SK-N-SH (cell line): ENCODE data around the gene SLC41A3. TPM values are rescaled to one million over a fixed set of nuclear protein-coding genes. Genes with fewer than 3 reads are reported as not detected.

Experiments used
- CTCF ChIA-PET: fragments of 300-600, 350-600 bp; formaldehyde crosslinking; extraction: SDS; loops from one replicate; lab custom pipeline; 2021; lab: Yijun Ruan, JAX
- POLR2A ChIA-PET: fragments of 350-600 bp; sonication (Branson Sonifier 250); formaldehyde crosslinking; extraction: SDS; loops from one replicate; lab custom pipeline; 2020; ENCODE audit warnings: antibody characterized with exemption, inconsistent platforms; lab: Yijun Ruan, JAX
- DNase-seq: peaks from one replicate; pipeline ENCODE4 v3.0.0; 2012
- H2AFZ ChIP-seq: fragments of 200-600 bp; sonication (generic); 2 replicates; pipeline ENCODE4 v1.8.1; 2016; ENCODE audit warnings: antibody characterized with exemption, mild to moderate bottlenecking, low read depth
- H3F3A ChIP-seq: fragments of 200-600 bp; sonication (generic); replicated peaks from 2 replicates; pipeline ENCODE3; 2016; ENCODE audit warnings: antibody characterized with exemption, mild to moderate bottlenecking; ENCODE audit not compliant: insufficient read depth
- H3K27ac ChIP-seq, 2 experiments: fragments of 200-500 bp in 1 of 2; fragments of 200-600 bp in 1 of 2; sonication (Bioruptor generic) in 1 of 2; sonication (generic), shearing (Covaris generic) in 1 of 2; 2 replicates each; pipeline versions ENCODE4 v1.5.1 to v1.6.1; 2014 to 2016; ENCODE audit warnings: low read depth in 2 of 2, inconsistent platforms in 1 of 2, low read length in 1 of 2, mild to moderate bottlenecking in 1 of 2, mixed read lengths in 1 of 2
- H3K27me3 ChIP-seq: fragments of 200-600 bp; sonication (generic), shearing (Covaris generic); 2 replicates; pipeline ENCODE4 v1.6.1; 2016; ENCODE audit warnings: mixed run types; ENCODE audit not compliant: insufficient read depth
- H3K36me3 ChIP-seq, 2 experiments: fragments of 200-500 bp in 1 of 2; fragments of 200-600 bp in 1 of 2; sonication (Bioruptor generic) in 1 of 2; sonication (generic) in 1 of 2; replicated peaks in 1 of 2; 2 replicates each; pipeline versions ENCODE3 to v1.5.1; 2014 to 2016; ENCODE audit warnings: low read length in 1 of 2, mild to moderate bottlenecking in 1 of 2; ENCODE audit not compliant: insufficient read depth in 2 of 2, control insufficient read depth in 1 of 2
- H3K4me1 ChIP-seq, 2 experiments: fragments of 200-500 bp in 1 of 2; fragments of 200-600 bp in 1 of 2; sonication (Bioruptor generic) in 1 of 2; sonication (generic), shearing (Covaris generic) in 1 of 2; 2 replicates each; pipeline versions ENCODE4 v1.5.1 to v1.6.1; 2014 to 2016; ENCODE audit warnings: low read depth in 1 of 2, low read length in 1 of 2, mixed run types in 1 of 2; ENCODE audit not compliant: insufficient read depth in 2 of 2, control insufficient read depth in 1 of 2
- H3K4me2 ChIP-seq: fragments of 200-600 bp; sonication (generic), shearing (Covaris generic); 2 replicates; pipeline ENCODE4 v1.6.1; 2017; ENCODE audit warnings: mixed run types
- H3K4me3 ChIP-seq, 2 experiments: fragments of 200-500 bp in 1 of 2; fragments of 200-600 bp in 1 of 2; sonication (Bioruptor generic) in 1 of 2; sonication (generic), shearing (Covaris generic) in 1 of 2; 2 replicates each; pipeline versions ENCODE4 v1.5.1 to v1.8.1; 2014 to 2016; ENCODE audit warnings: low read depth in 2 of 2, inconsistent platforms in 1 of 2, low read length in 1 of 2, mild to moderate bottlenecking in 1 of 2, mixed read lengths in 1 of 2, moderate library complexity in 1 of 2
- H3K79me2 ChIP-seq: fragments of 200-600 bp; sonication (generic); 2 replicates; pipeline ENCODE4 v1.8.1; 2017; ENCODE audit warnings: mild to moderate bottlenecking; ENCODE audit not compliant: insufficient read depth
- H3K9ac ChIP-seq: fragments of 200-600 bp; sonication (generic); 2 replicates; pipeline ENCODE4 v1.6.1; 2017; ENCODE audit warnings: mixed run types
- H3K9me2 ChIP-seq: fragments of 200-600 bp; sonication (generic); 2 replicates; pipeline ENCODE4 v1.6.1; 2017; ENCODE audit warnings: mixed run types
- H3K9me3 ChIP-seq: fragments of 200-600 bp; sonication (generic); 2 replicates; pipeline ENCODE4 v1.6.1; 2017; ENCODE audit warnings: mixed run types, mild to moderate bottlenecking, moderate library complexity
- H4K20me1 ChIP-seq: fragments of 200-600 bp; sonication (generic); 2 replicates; pipeline ENCODE4 v1.6.1; 2017; ENCODE audit warnings: mild to moderate bottlenecking, mixed run types; ENCODE audit not compliant: insufficient read depth
- ELF1 ChIP-seq: IDR thresholded peaks from 2 replicates; pipeline ENCODE4 v1.4.0; 2012
- EP300 ChIP-seq, 2 experiments: IDR thresholded peaks; 2 replicates each; pipeline versions ENCODE4 v1.4.0 to v1.6.1; 2012; ENCODE audit warnings: borderline replicate concordance in 1 of 2, low read depth in 1 of 2, low read length in 1 of 2
- FOSL2 ChIP-seq: IDR thresholded peaks from 2 replicates; pipeline ENCODE4 v1.4.0; 2012; ENCODE audit warnings: low read depth, mild to moderate bottlenecking, moderate library complexity, borderline replicate concordance
- GABPA ChIP-seq: IDR thresholded peaks from 2 replicates; pipeline ENCODE4 v1.4.0; 2012; ENCODE audit warnings: low read depth, mild to moderate bottlenecking
- JUND ChIP-seq: IDR thresholded peaks from 2 replicates; pipeline ENCODE4 v1.4.0; 2012
- MXI1 ChIP-seq: IDR thresholded peaks from 2 replicates; pipeline ENCODE4 v1.6.1; 2012; ENCODE audit warnings: mild to moderate bottlenecking, low read depth, low read length, improper control_type of control experiment
- NFIC ChIP-seq: IDR thresholded peaks from 2 replicates; pipeline ENCODE4 v1.4.0; 2012; ENCODE audit warnings: borderline replicate concordance
- POLR2AphosphoS5 ChIP-seq: IDR thresholded peaks from 2 replicates; pipeline ENCODE4 v1.6.1; 2012; ENCODE audit warnings: low read depth, low read length
- RAD21 ChIP-seq: IDR thresholded peaks from 2 replicates; pipeline ENCODE4 v1.6.1; 2012; ENCODE audit warnings: mild to moderate bottlenecking, low read length
- RCOR1 ChIP-seq: fragments of 150-350 bp; IDR thresholded peaks from 2 replicates; pipeline ENCODE4 v1.6.1; 2017; ENCODE audit warnings: antibody characterized with exemption, low read length
- REST ChIP-seq: IDR thresholded peaks from 2 replicates; pipeline ENCODE4 v1.6.1; 2012; ENCODE audit warnings: mild to moderate bottlenecking, low read depth, low read length, moderate library complexity
- RFX5 ChIP-seq: IDR thresholded peaks from 2 replicates; pipeline ENCODE4 v1.6.1; 2012; ENCODE audit warnings: mild to moderate bottlenecking, improper control_type of control experiment, low read length
- SIN3A ChIP-seq: IDR thresholded peaks from 2 replicates; pipeline ENCODE4 v1.6.1; 2012; ENCODE audit warnings: low read depth, mild to moderate bottlenecking, low read length, moderate library complexity, borderline replicate concordance
- TAF1 ChIP-seq: IDR thresholded peaks from 2 replicates; pipeline ENCODE4 v1.6.1; 2012; ENCODE audit warnings: low read depth, mild to moderate bottlenecking, low read length, moderate library complexity, borderline replicate concordance
- YY1 ChIP-seq: IDR thresholded peaks from 2 replicates; pipeline ENCODE4 v1.4.0; 2012; ENCODE audit warnings: low read depth, mild to moderate bottlenecking
- ZBTB33 ChIP-seq: IDR thresholded peaks from 2 replicates; pipeline ENCODE4 v1.4.0; 2012; ENCODE audit warnings: low read depth, borderline replicate concordance
- WGBS: methylation state at CpG from one replicate; pipeline ENCODE4 v1.1.6; 2017; ENCODE audit warnings: low lambda C conversion rate; 5-methylcytosine and 5-hydroxymethylcytosine counted together
- polyA plus RNA-seq, 3 experiments: library from polyadenylated mRNA; depleted of rRNA; stranded (reverse); fragments of >200 nt; gene quantifications; 2 replicates each; pipeline ENCODE4 v1.2.3, GENCODE V29; 2012
- TF ChIP-seq, protein P1 (sequence below): fragments of 150-350 bp; IDR thresholded peaks from 2 replicates; pipeline ENCODE4 v1.6.1; 2017; ENCODE audit warnings: antibody characterized with exemption, low read length, low read depth, borderline replicate concordance

Gene SLC41A3
- polyA plus RNA-seq, 1 of the 3 experiments (the other 2 are of a cell fraction) = 53.4 TPM

DNA sequence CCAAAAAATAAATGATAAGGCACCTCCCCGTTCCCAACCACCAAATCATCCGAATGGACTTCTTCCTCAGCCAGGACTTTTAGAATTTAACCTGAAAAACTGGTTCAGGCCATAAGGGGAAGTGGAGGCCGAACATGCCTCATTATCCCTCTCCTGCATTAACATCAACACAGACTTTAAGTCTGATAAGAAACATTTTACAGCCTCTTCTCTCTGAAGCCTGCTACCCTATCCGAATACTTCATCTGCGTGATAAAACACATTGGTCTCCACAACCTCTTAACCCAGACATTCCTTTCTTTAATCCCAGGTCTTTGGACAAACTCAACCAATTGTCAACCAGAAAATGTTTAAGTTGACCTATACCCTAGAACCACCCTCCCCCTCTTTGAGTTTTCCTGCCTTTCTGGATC, 850 bp upstream of the SLC41A3 start:
- WGBS = 75% methylated on average over 5 of the region's 5 CpGs
- H3K36me3 ChIP-seq = peaks cover 0 to 2% of the 10 kb centered on the region in 2 experiments
- H4K20me1 ChIP-seq = no peaks in the 10 kb centered on the region
- H3K4me3 ChIP-seq = peak overlapping the region; percentile 66 to 76; a peak in 3 of 4 replicates
- H3K4me1 ChIP-seq = peaks cover 0 to 15% of the 10 kb centered on the region in 2 experiments; a peak in 2 of 4 replicates
- no peak overlapping the region; a peak in 1 of 4 replicates for H3K27ac ChIP-seq
- peaks cover 4% of the 10 kb centered on the region; the same call in 1 of the 2 replicates for H3K79me2 ChIP-seq
- ChIA-PET POLR2A (no interaction called here), CTCF (interaction anchor here (0.6 to 1.4 kb wide), 5 partner anchors 8 to 113 kb away, joined by 3 to 5 read pairs (median 3); no protein-coding TSS in a partner anchor)
- DNase-seq = no peak
- no peak overlapping the region for H3K9ac ChIP-seq
- no peaks in the 10 kb centered on the region for H3K27me3 ChIP-seq
- H3K9me2 ChIP-seq = no peaks in the 10 kb centered on the region
- peaks cover 14% of the 10 kb centered on the region; the same call in 1 of the 2 replicates for H3K9me3 ChIP-seq
- no peaks in the 10 kb centered on the region for H3F3A ChIP-seq
- H2AFZ ChIP-seq = peak overlapping the region; percentile 75
- TF ChIP-seq GABPA (no peak), REST (no peak), FOSL2 (no peak), YY1 (no peak), TAF1 (no peak), MXI1 (no peak), SIN3A (no peak), RFX5 (no peak), RCOR1 (no peak), NFIC (no peak), JUND (no peak), POLR2AphosphoS5 (no peak), EP300 (IDR thresholded peaks at IDR 0.05; ENCODE audit: borderline replicate concordance in 1 of 2, low read depth in 1 of 2, low read length in 1 of 2) (no peak), ELF1 (no peak), RAD21 (no peak), ZBTB33 (no peak)
- TF ChIP-seq, protein P1, sequence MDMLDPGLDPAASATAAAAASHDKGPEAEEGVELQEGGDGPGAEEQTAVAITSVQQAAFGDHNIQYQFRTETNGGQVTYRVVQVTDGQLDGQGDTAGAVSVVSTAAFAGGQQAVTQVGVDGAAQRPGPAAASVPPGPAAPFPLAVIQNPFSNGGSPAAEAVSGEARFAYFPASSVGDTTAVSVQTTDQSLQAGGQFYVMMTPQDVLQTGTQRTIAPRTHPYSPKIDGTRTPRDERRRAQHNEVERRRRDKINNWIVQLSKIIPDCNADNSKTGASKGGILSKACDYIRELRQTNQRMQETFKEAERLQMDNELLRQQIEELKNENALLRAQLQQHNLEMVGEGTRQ = no peak
- TF ChIP-seq, all 33 proteins: peak for 0
- peak overlapping the region; percentile 80 for H3K4me2 ChIP-seq
